ENCODE data around the gene RABGAP1L.

DNA sequence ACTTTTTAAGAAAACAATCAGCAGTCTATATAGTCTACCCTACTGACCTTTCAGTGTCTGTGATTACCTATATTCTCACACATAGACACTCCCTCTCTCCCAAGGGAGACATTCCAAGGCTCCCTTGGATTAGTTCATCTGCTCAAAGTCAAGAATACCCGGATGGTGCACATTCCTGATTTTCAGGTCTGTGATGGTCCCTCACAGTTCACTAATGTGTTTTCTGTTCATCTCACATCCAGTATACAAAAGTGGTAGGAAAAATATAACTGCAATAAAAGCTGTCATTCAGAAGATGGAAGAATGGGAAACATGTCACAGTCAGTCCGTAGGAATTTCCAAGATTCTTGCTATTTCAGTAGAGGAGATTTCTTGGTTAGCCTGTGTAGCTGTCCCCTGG is 616.3 kb downstream of the RABGAP1L start:
- TF ChIP-seq CTCF (conservative IDR thresholded peaks at IDR 0.05) (no peak), ZFX (IDR thresholded peaks at IDR 0.05) (no peak)

Data from C4-2B (cell line).